Osteocyte (in vitro differentiated cells): Measurements from ENCODE around the gene URB1. TPM values are rescaled to one million over a fixed set of nuclear protein-coding genes. Genes with fewer than 3 reads are reported as not detected.

ENCODE experiments used
- DNase-seq: peaks from one replicate; pipeline ENCODE4 v3.0.0; 2021; ENCODE audit warnings: mixed read lengths; ENCODE audit not compliant: unreplicated experiment; ENCODE audit errors: extremely low spot score
- H3K27ac Mint-ChIP-seq: one replicate; pipeline ENCODE4 v1.8.0; 2021; ENCODE audit warnings: mild to moderate bottlenecking, mixed read lengths; ENCODE audit not compliant: unreplicated experiment
- H3K27me3 Mint-ChIP-seq: one replicate; pipeline ENCODE4 v1.8.0; 2021; ENCODE audit warnings: mixed read lengths; ENCODE audit not compliant: unreplicated experiment
- H3K36me3 Mint-ChIP-seq: one replicate; pipeline ENCODE4 v1.8.0; 2021; ENCODE audit warnings: mixed read lengths; ENCODE audit not compliant: unreplicated experiment
- H3K4me1 Mint-ChIP-seq: one replicate; pipeline ENCODE4 v1.8.0; 2021; ENCODE audit warnings: mixed read lengths; ENCODE audit not compliant: unreplicated experiment
- H3K4me3 Mint-ChIP-seq: one replicate; pipeline ENCODE4 v1.8.0; 2021; ENCODE audit warnings: mild to moderate bottlenecking, moderate library complexity, mixed read lengths; ENCODE audit not compliant: unreplicated experiment
- H3K9me3 Mint-ChIP-seq: one replicate; pipeline ENCODE4 v1.8.0; 2021; ENCODE audit warnings: mixed read lengths; ENCODE audit not compliant: unreplicated experiment
- total RNA-seq: library from RNA; stranded (reverse); gene quantifications from 2 replicates; pipeline ENCODE4 v1.2.1, GENCODE V29; 2021
- TF ChIP-seq, protein P1 (sequence below): fragments of 200-600 bp; sonication (generic); IDR thresholded peaks from 2 replicates; pipeline ENCODE4 v1.5.0; 2021; ENCODE audit warnings: antibody characterized with exemption, mild to moderate bottlenecking, moderate library complexity

The URB1 gene
- total RNA-seq, 1 donor from 2014 or later = 15.4 TPM

DNA sequence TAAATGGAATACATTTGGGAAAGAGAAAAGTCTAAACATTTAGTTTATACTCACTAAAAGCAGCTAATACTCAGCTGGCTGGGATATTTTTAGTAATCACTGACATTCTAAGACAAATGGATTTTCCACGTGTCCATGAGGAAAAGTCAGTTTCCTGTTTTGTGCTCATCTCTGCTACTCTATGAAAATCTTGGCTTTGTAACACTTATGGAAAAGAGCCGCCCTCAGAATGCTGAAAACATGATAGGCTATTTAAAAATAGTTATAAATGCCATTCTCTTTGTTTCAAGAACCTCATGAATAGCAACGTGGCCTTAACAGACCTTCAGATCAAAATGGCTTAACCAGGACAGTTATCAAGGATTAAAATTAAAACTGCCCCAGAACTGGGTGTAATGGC is 64.2 kb downstream of the URB1 start:
- H3K4me3 Mint-ChIP-seq = no peak overlapping the region
- H3K9me3 Mint-ChIP-seq = peaks cover 5% of the 10 kb centered on the region
- H3K36me3 Mint-ChIP-seq = peaks cover 77% of the 10 kb centered on the region
- TF ChIP-seq, protein P1, sequence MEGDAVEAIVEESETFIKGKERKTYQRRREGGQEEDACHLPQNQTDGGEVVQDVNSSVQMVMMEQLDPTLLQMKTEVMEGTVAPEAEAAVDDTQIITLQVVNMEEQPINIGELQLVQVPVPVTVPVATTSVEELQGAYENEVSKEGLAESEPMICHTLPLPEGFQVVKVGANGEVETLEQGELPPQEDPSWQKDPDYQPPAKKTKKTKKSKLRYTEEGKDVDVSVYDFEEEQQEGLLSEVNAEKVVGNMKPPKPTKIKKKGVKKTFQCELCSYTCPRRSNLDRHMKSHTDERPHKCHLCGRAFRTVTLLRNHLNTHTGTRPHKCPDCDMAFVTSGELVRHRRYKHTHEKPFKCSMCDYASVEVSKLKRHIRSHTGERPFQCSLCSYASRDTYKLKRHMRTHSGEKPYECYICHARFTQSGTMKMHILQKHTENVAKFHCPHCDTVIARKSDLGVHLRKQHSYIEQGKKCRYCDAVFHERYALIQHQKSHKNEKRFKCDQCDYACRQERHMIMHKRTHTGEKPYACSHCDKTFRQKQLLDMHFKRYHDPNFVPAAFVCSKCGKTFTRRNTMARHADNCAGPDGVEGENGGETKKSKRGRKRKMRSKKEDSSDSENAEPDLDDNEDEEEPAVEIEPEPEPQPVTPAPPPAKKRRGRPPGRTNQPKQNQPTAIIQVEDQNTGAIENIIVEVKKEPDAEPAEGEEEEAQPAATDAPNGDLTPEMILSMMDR = no peak
- no peak for DNase-seq
- no peak overlapping the region for H3K27ac Mint-ChIP-seq
- no peaks in the 10 kb centered on the region for H3K27me3 Mint-ChIP-seq
- H3K4me1 Mint-ChIP-seq = no peaks in the 10 kb centered on the region

- no peak for DNase-seq
- TF ChIP-seq, protein P1 = no peak
- Mint-ChIP-seq H3K9me3 (no peaks in the 10 kb centered on the region), H3K27ac (no peak overlapping the region), H3K36me3 (peaks cover 58% of the 10 kb centered on the region), H3K27me3 (no peaks in the 10 kb centered on the region), H3K4me1 (no peaks in the 10 kb centered on the region), H3K4me3 (no peak overlapping the region)
These were observed 67.1 kb downstream of the URB1 start for GRCh38 chr21:32325706-32326105.

GRCh38 chr21:32322676-32323075 is 70.1 kb downstream of the URB1 start:
- Mint-ChIP-seq H3K36me3 (peaks cover 58% of the 10 kb centered on the region), H3K27ac (no peak overlapping the region), H3K9me3 (no peaks in the 10 kb centered on the region), H3K4me3 (no peak overlapping the region), H3K27me3 (no peaks in the 10 kb centered on the region), H3K4me1 (no peaks in the 10 kb centered on the region)
- TF ChIP-seq, protein P1 = no peak
- DNase-seq = no peak

- TF ChIP-seq, protein P1 = no peak
- Mint-ChIP-seq H3K27me3 (no peaks in the 10 kb centered on the region), H3K4me1 (no peaks in the 10 kb centered on the region), H3K4me3 (no peak overlapping the region), H3K9me3 (no peaks in the 10 kb centered on the region), H3K27ac (no peak overlapping the region), H3K36me3 (peaks cover 57% of the 10 kb centered on the region)
- DNase-seq = no peak
These were observed 70.7 kb downstream of the URB1 start for GRCh38 chr21:32322103-32322502.

- H3K4me3 Mint-ChIP-seq = no peak overlapping the region
- no peak for DNase-seq
- H3K36me3 Mint-ChIP-seq = peaks cover 53% of the 10 kb centered on the region
- TF ChIP-seq, protein P1 = no peak
- H3K4me1 Mint-ChIP-seq = no peaks in the 10 kb centered on the region
- no peak overlapping the region for H3K27ac Mint-ChIP-seq
- H3K27me3 Mint-ChIP-seq = no peaks in the 10 kb centered on the region
- H3K9me3 Mint-ChIP-seq = no peaks in the 10 kb centered on the region
These were observed 71.3 kb downstream of the URB1 start for GRCh38 chr21:32321480-32321879.
